ENCODE data around the gene STMN1. TPM values are rescaled to one million over a fixed set of nuclear protein-coding genes. Genes with fewer than 3 reads are reported as not detected.

Gene STMN1
- total RNA-seq, 2 experiments from 2014 or later: 487 to 493 TPM

DNA sequence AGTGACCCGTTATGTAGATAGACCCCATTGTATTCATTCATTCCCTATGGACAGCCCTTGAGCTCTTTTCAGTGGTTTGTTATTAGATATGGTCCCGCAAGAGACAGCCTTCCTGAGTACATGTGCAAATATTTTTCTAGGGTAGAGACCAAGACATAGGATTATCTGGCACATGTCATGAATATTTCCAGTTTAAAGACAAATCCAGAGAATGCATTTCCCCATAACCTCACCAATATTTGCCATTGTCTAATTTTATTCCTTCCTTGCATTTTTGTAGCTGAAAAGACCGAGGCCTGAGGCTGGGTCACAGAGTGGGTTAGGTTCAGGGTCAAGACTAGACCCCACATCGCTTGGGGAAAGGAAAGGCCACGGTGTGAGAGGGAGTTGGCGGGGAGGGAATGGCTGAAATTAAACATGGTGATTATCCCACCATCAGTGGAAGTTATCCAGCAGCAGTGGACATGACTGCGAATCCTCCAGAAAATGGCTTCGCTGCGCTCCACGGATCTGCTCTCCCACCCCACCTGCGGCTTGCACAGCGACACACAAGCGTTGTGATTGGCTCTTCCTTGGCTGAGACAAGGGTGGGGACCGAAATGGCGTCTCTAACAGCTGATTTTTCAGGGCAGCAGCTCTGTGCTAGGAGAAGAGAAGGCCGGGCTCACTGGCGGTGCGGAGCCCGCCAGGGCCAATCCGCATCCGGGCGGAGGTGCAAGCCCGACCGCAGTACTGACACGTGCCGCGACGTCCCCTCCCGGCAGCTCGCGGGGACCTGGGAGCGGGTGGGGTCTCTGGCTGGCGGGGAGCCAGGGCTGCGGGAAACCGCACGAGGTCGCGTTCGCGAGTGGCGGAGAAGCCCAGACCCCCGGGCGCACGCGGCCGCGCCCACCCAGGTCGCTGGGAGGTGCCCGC is 16.1 kb upstream of the STMN1 start:
- no peaks in the 10 kb centered on the region for H3K36me3 Mint-ChIP-seq (ENCODE audit: low read depth)
- ATAC-seq (peak; percentile 83), DNase-seq (peak; percentile 66)
- peaks cover 6% of the 10 kb centered on the region for H3K27me3 Mint-ChIP-seq
- ChIA-PET CTCF (interaction anchor here (0.8 to 3.7 kb wide), 6 partner anchors 17 to 75 kb away, joined by 3 to 18 read pairs (median 4); partner anchors contain the start of gene PAFAH2), POLR2A (interaction anchor here (0.8 to 4.1 kb wide), 12 partner anchors 10 to 373 kb away, joined by 3 to 32 read pairs (median 4); partner anchors contain the start of genes MTFR1L, PAQR7 and STMN1)
- TF ChIP-seq, protein P1, sequence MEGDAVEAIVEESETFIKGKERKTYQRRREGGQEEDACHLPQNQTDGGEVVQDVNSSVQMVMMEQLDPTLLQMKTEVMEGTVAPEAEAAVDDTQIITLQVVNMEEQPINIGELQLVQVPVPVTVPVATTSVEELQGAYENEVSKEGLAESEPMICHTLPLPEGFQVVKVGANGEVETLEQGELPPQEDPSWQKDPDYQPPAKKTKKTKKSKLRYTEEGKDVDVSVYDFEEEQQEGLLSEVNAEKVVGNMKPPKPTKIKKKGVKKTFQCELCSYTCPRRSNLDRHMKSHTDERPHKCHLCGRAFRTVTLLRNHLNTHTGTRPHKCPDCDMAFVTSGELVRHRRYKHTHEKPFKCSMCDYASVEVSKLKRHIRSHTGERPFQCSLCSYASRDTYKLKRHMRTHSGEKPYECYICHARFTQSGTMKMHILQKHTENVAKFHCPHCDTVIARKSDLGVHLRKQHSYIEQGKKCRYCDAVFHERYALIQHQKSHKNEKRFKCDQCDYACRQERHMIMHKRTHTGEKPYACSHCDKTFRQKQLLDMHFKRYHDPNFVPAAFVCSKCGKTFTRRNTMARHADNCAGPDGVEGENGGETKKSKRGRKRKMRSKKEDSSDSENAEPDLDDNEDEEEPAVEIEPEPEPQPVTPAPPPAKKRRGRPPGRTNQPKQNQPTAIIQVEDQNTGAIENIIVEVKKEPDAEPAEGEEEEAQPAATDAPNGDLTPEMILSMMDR (IDR thresholded peaks at IDR 0.05): no peak
- peak overlapping the region; percentile 67 for H3K27ac Mint-ChIP-seq
- intact Hi-C loops (cut with micrococcal nuclease): no loop called here
- H3K9me3 Mint-ChIP-seq: no peaks in the 10 kb centered on the region
- H3K4me3 Mint-ChIP-seq: peak overlapping the region; percentile 68
- peaks cover 29% of the 10 kb centered on the region for H3K4me1 Mint-ChIP-seq (ENCODE audit: low read depth)

DNA sequence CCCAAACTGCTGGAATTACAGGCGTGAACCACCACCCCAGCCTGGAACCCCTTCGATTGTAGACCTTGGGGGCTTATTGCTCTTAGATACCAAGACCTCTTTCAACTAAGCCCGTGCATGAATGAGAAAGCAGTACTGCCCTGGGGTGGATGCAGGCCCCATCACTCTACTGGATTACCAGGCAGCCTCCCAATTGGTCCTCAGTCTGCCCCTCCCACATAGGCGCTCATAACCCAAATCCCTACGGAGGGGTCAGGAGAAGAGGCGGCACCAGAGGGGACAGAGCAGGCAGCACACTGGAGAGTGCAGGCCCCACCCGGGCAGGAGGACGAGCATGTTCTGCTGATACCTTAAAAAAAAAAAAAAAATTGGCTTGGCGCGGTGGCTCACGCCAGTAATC is 12.4 kb upstream of the STMN1 start:
- ChIA-PET POLR2A (no interaction called here), CTCF (interaction anchor here (1.4 kb wide), 1 partner anchor 79 kb away, joined by 7 read pairs; the partner anchor contains the start of gene PAFAH2)
- intact Hi-C loops (cut with micrococcal nuclease): no loop called here
- TF ChIP-seq, protein P1 (IDR thresholded peaks at IDR 0.05): no peak
- Mint-ChIP-seq H3K9me3 (no peaks in the 10 kb centered on the region), H3K4me1 (ENCODE audit: low read depth) (peaks cover 19% of the 10 kb centered on the region), H3K27me3 (peaks cover under 1% of the 10 kb centered on the region), H3K4me3 (no peak overlapping the region), H3K36me3 (ENCODE audit: low read depth) (no peaks in the 10 kb centered on the region), H3K27ac (no peak overlapping the region)
- DNase-seq (no peak), ATAC-seq (no peak)

DNA sequence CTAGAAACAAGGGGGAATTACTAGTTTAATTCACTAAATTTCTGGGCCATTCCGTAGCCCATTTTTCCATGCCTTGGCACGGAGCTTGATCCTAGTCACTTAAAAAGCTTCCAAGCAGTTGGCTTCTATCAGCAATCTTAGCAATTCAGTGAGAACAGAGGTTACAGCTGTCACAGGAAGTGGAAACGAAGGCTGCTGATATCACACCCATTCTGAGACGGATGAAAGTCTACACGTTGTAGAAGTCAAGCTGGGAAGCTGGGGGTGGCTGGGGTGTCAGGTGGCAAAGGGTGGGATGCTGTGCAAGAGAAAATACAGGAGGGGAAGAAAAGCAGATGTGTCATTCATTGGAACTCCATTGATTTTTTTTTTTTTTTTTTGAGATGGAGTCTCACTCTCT is 11.8 kb upstream of the STMN1 start:
- ATAC-seq: peak; percentile 56
- H3K27ac Mint-ChIP-seq: peak overlapping the region; percentile 44
- peak; percentile 36 for DNase-seq
- TF ChIP-seq, protein P1 (IDR thresholded peaks at IDR 0.05): no peak
- no peaks in the 10 kb centered on the region for H3K9me3 Mint-ChIP-seq
- peaks cover 15% of the 10 kb centered on the region for H3K4me1 Mint-ChIP-seq (ENCODE audit: low read depth)
- no peaks in the 10 kb centered on the region for H3K36me3 Mint-ChIP-seq (ENCODE audit: low read depth)
- ChIA-PET CTCF (interaction anchor here (1.4 kb wide), 1 partner anchor 80 kb away, joined by 7 read pairs; the partner anchor contains the start of gene PAFAH2), POLR2A (interaction anchor here (1.2 to 1.7 kb wide), 2 partner anchors 12 to 21 kb away, joined by 3 to 10 read pairs; partner anchors contain the start of gene STMN1)
- no peak overlapping the region for H3K4me3 Mint-ChIP-seq
- H3K27me3 Mint-ChIP-seq: no peaks in the 10 kb centered on the region
- intact Hi-C loops (cut with micrococcal nuclease): no loop called here

DNA sequence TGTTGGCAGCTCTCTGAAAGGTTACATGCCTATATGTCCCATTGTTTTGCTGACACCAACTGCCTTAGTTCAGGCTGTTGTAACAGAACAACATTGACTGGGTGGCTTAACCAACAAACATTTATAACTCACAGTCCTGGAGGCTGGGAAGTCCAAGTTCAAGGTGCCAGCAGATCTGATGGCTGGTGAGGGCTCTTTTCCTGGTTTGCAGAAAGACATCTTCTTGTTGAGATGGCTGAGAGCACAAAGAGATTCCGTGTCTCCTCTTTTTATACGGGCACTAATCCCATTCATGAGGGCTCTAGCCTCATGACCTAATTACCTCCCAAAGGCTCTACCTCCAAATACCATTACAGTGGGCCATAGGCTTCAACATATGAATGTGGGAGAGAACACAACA is 10.2 kb upstream of the STMN1 start:
- Mint-ChIP-seq H3K27ac (no peak overlapping the region), H3K4me1 (ENCODE audit: low read depth) (peaks cover 8% of the 10 kb centered on the region), H3K4me3 (no peak overlapping the region), H3K9me3 (no peaks in the 10 kb centered on the region), H3K36me3 (ENCODE audit: low read depth) (no peaks in the 10 kb centered on the region), H3K27me3 (no peaks in the 10 kb centered on the region)
- DNase-seq (no peak), ATAC-seq (no peak)
- ChIA-PET CTCF (interaction anchor here (3.8 kb wide), 1 partner anchor 20 kb away, joined by 21 read pairs; no protein-coding TSS in a partner anchor), POLR2A (interaction anchor here (1.7 kb wide), 1 partner anchor 10 kb away, joined by 10 read pairs; the partner anchor contains the start of gene STMN1)
- TF ChIP-seq, protein P1 (IDR thresholded peaks at IDR 0.05): no peak
- intact Hi-C loops (cut with micrococcal nuclease): no loop called here

Measured in activated CD8-positive, alpha-beta T cell treated with anti-CD3 and anti-CD28 coated beads for 36 hours (primary cell).